ENCODE data around the gene SLC9A9.

The SLC9A9 gene

GRCh38 chr3:143321058-143321769 lies 527.1 kb downstream of the SLC9A9 start:
- TF ChIP-seq CTCF (IDR thresholded peaks at IDR 0.05; ENCODE audit: low read depth, low read length): no peak
- H3K4me3 ChIP-seq (replicated peaks in 1 of 2; ENCODE audit: low read depth in 2 of 2, low read length in 2 of 2): no peak overlapping the region
- DNase-seq (ENCODE audit: low read depth in 2 of 2): no peak

DNA sequence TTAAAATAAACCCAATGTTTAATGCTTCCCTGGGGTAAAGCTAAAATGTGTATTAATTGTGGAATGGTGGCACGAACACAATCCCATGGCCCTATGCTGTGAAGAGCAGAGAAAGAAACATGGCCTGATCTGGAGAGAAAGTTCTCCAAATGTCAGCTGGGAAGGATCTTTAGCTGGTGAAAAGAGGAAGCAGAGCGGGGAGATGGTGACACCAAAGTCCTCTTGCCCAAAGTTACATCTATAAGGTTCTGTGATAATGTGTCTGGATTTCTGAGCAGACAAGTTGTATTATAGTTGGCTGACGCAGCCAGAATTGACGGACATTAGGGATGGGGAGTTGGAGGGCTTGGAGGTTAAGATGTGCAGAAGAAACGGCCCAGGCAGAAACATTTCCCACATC lies 532.5 kb downstream of the SLC9A9 start:
- no peak overlapping the region for H3K4me3 ChIP-seq (replicated peaks in 1 of 2; ENCODE audit: low read depth in 2 of 2, low read length in 2 of 2)
- DNase-seq (ENCODE audit: low read depth in 2 of 2): no peak
- no peak for TF ChIP-seq CTCF (IDR thresholded peaks at IDR 0.05; ENCODE audit: low read depth, low read length)

- TF ChIP-seq CTCF (IDR thresholded peaks at IDR 0.05; ENCODE audit: low read depth, low read length): no peak
- H3K4me3 ChIP-seq (replicated peaks in 1 of 2; ENCODE audit: low read depth in 2 of 2, low read length in 2 of 2): no peak overlapping the region
- DNase-seq (ENCODE audit: low read depth in 2 of 2): no peak
These were observed 533.8 kb downstream of the SLC9A9 start for GRCh38 chr3:143314251-143315093.

- TF ChIP-seq CTCF (IDR thresholded peaks at IDR 0.05; ENCODE audit: low read depth, low read length): no peak
- no peak overlapping the region for H3K4me3 ChIP-seq (replicated peaks in 1 of 2; ENCODE audit: low read depth in 2 of 2, low read length in 2 of 2)
- no peak for DNase-seq (ENCODE audit: low read depth in 2 of 2)
These were observed 534.4 kb downstream of the SLC9A9 start for GRCh38 chr3:143313893-143314188.

DNA sequence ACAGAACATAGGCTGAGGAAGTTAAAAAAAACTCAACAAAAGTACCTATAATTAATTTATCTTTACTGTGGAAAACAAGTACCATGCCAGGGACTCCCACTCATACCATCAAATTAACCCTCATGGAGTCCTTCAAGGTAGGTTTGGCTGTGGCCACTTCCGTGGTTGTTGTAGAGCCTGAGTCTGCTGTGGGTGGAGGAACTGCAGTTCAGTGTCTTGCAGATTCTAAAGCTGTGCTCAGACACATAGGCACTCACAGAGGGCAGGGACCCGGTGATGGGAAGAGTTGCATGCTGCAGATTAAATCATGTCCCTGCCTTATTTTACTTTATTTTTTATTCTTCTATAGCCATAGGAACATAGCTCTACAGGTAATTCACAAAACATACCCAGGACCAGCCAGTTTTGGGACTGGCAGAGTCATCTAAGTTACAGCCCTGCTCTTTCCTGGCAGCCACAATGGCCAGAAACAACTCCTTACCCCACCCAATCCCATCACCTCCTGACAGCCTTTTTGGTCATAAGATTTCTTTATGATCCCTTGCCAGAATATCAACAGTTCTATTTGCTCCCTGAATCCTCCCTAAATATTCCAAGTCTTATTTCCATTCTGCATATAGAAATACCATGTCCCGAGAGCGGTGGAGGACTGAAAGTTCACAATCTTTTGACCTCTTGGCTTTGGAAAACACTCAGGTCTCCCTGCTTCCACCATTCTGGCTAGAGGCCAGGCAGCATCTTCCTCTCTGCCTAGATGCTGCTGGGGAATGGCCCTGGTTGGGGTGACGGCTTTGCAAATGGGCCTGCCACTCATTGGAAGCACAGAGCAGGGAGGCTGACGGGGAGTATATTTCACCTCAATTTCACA lies 535.0 kb downstream of the SLC9A9 start:
- DNase-seq (ENCODE audit: low read depth in 2 of 2): no peak
- no peak overlapping the region for H3K4me3 ChIP-seq (replicated peaks in 1 of 2; ENCODE audit: low read depth in 2 of 2, low read length in 2 of 2)
- TF ChIP-seq CTCF (IDR thresholded peaks at IDR 0.05; ENCODE audit: low read depth, low read length): no peak

DNA sequence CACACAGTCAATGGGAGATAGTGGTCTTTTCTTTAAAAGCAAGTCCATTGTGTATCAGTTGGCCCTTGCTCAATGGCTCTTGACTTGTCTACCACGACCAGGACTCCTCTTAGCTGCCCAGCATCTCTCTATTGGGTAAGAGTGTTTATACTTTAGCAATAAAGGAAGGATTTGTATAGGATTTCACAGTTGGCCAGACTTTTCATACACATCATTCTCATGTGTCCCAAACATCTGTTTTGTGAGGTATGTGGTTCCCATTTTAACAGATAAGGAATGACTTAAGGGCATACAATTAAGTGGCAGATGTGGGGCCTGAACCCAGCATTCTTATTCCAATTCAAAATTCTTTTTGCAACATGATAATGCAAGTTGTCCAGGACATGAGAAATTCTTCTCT lies 537.2 kb downstream of the SLC9A9 start:
- TF ChIP-seq CTCF (IDR thresholded peaks at IDR 0.05; ENCODE audit: low read depth, low read length): no peak
- H3K4me3 ChIP-seq (replicated peaks in 1 of 2; ENCODE audit: low read depth in 2 of 2, low read length in 2 of 2): no peak overlapping the region
- DNase-seq (ENCODE audit: low read depth in 2 of 2): no peak
